ENCODE measurements around the gene PRDM15. TPM values are rescaled to one million over a fixed set of nuclear protein-coding genes. Genes with fewer than 3 reads are reported as not detected.

Gene PRDM15
- total RNA-seq, 1 donor from 2014 or later: 5.4 TPM

- Histone ChIP-seq H3K36me3 (ENCODE audit: control insufficient read depth, insufficient read depth, low read length) (no peaks in the 10 kb centered on the region), H3K27me3 (ENCODE audit: control insufficient read depth, insufficient read depth, low read length) (no peaks in the 10 kb centered on the region), H3K4me3 (ENCODE audit: low read depth, low read length) (peak overlapping the region; percentile 6)
- TF ChIP-seq CTCF (IDR thresholded peaks at IDR 0.05; ENCODE audit: insufficient read depth, low read length, poor library complexity, severe bottlenecking): no peak
- DNase-seq (ENCODE audit: low read depth): no peak
These were observed 47.1 kb upstream of the PRDM15 start for GRCh38 chr21:41926117-41926806.

- DNase-seq (ENCODE audit: low read depth): no peak
- H3K4me3 ChIP-seq (ENCODE audit: low read depth, low read length): no peak overlapping the region
- H3K27me3 ChIP-seq (ENCODE audit: control insufficient read depth, insufficient read depth, low read length): no peaks in the 10 kb centered on the region
- no peak for TF ChIP-seq CTCF (IDR thresholded peaks at IDR 0.05; ENCODE audit: insufficient read depth, low read length, poor library complexity, severe bottlenecking)
- no peaks in the 10 kb centered on the region for H3K36me3 ChIP-seq (ENCODE audit: control insufficient read depth, insufficient read depth, low read length)
These were observed 46.6 kb upstream of the PRDM15 start for GRCh38 chr21:41925767-41926116.

- Histone ChIP-seq H3K27me3 (ENCODE audit: control insufficient read depth, insufficient read depth, low read length) (no peaks in the 10 kb centered on the region), H3K4me3 (ENCODE audit: low read depth, low read length) (no peak overlapping the region), H3K36me3 (ENCODE audit: control insufficient read depth, insufficient read depth, low read length) (no peaks in the 10 kb centered on the region)
- no peak for DNase-seq (ENCODE audit: low read depth)
- no peak for TF ChIP-seq CTCF (IDR thresholded peaks at IDR 0.05; ENCODE audit: insufficient read depth, low read length, poor library complexity, severe bottlenecking)
These were observed 45.2 kb upstream of the PRDM15 start for GRCh38 chr21:41924368-41924754.

- Histone ChIP-seq H3K27me3 (ENCODE audit: control insufficient read depth, insufficient read depth, low read length) (no peaks in the 10 kb centered on the region), H3K4me3 (ENCODE audit: low read depth, low read length) (no peak overlapping the region), H3K36me3 (ENCODE audit: control insufficient read depth, insufficient read depth, low read length) (no peaks in the 10 kb centered on the region)
- DNase-seq (ENCODE audit: low read depth): no peak
- no peak for TF ChIP-seq CTCF (IDR thresholded peaks at IDR 0.05; ENCODE audit: insufficient read depth, low read length, poor library complexity, severe bottlenecking)
These were observed 44.7 kb upstream of the PRDM15 start for GRCh38 chr21:41923631-41924367.

GRCh38 chr21:41923186-41923585 lies 44.0 kb upstream of the PRDM15 start:
- Histone ChIP-seq H3K36me3 (ENCODE audit: control insufficient read depth, insufficient read depth, low read length) (no peaks in the 10 kb centered on the region), H3K4me3 (ENCODE audit: low read depth, low read length) (no peak overlapping the region), H3K27me3 (ENCODE audit: control insufficient read depth, insufficient read depth, low read length) (no peaks in the 10 kb centered on the region)
- TF ChIP-seq CTCF (IDR thresholded peaks at IDR 0.05; ENCODE audit: insufficient read depth, low read length, poor library complexity, severe bottlenecking): no peak
- DNase-seq (ENCODE audit: low read depth): no peak

Data from kidney epithelial cell (primary cell).